Pancreas (tissue), 10 donors: ENCODE results near the gene TMEM132C. TPM values are rescaled to one million over a fixed set of nuclear protein-coding genes. Genes with fewer than 3 reads are reported as not detected.

Experiments used
- ATAC-seq, 4 donors: fragments of 200-7000 bp; cut with Tn5 transposase; one replicate each; pipeline versions ENCODE4 v1.8.0 to v1.9.1; 2020; ENCODE audit warnings: mild to moderate bottlenecking in 4 of 4, moderate library complexity in 4 of 4
- DNase-seq, 6 donors: peaks; one replicate each; pipeline ENCODE4 v3.0.0-alpha.2; 2020
- FAIRE-seq: peaks from 2 replicates; lab custom pipeline; 2012; peaks lifted over from hg19 to GRCh38; lab: Jason Lieb, UNC
- H3K27ac ChIP-seq, 4 donors: fragments of 200-600 bp; sonication (generic); 1 replicate in 3 of 4; 2 replicates in 1 of 4; pipeline versions ENCODE4 v1.5.0 to v1.8.0; 2020
- H3K27me3 ChIP-seq, 4 donors: fragments of 200-600 bp; one replicate each; pipeline ENCODE4 v1.8.0; 2021
- H3K36me3 ChIP-seq, 3 donors: fragments of 200-600 bp; sonication (generic) in 1 of 3; one replicate each; pipeline versions ENCODE4 v1.5.0 to v1.8.0; 2020 to 2021
- H3K4me1 ChIP-seq, 3 donors: fragments of 200-600 bp; one replicate each; pipeline ENCODE4 v1.8.0; 2021
- H3K4me3 ChIP-seq, 4 donors: fragments of 200-600 bp; sonication (generic) in 2 of 4; one replicate each; pipeline versions ENCODE4 v1.5.0 to v1.8.0; 2020 to 2021
- H3K9me3 ChIP-seq, 4 donors: fragments of 200-600 bp; one replicate each; pipeline ENCODE4 v1.8.0; 2021
- WGBS, 2 donors: extraction: QIAGEN DNeasy Blood & Tissue Kit; methylation state at CpG; one replicate each; pipeline ENCODE4 v1.1.7; 2013; 5-methylcytosine and 5-hydroxymethylcytosine counted together
- intact Hi-C, 3 donors: fragments of 100-400 bp; cut with DNase I; formaldehyde crosslinking; loops; one replicate each; pipeline versions ENCODE4 v1.11.1 to v1.14.2; 2022
- polyA plus RNA-seq, 2 donors: library from polyadenylated mRNA; stranded (reverse); fragments of 200-250 nt; gene quantifications; one replicate each; pipeline ENCODE4 v1.2.3, GENCODE V29; 2013
- total RNA-seq, 6 donors: library from RNA; stranded (reverse); fragmentation: NEBNext Ultra II Directional in 4 of 6; extraction: Animal tissue kit (Norgen Biotek cat#: 25700) in 4 of 6; gene quantifications; one replicate each; pipeline versions ENCODE4 v1.2.1 to v1.2.4, GENCODE V29; 2021 to 2023
- TF ChIP-seq, protein P1 (sequence below), 4 donors: fragments of 200-600 bp; sonication (generic) in 3 of 4; IDR thresholded peaks; one replicate each; pipeline versions ENCODE4 v1.5.0 to v1.8.0; 2021; ENCODE audit warnings: antibody characterized with exemption in 4 of 4
- donor health status: healthy with polysubstance abuse.
- donor health status: DM: no; HTN: no; CAD: no; lungs with moderate emphysema.
- donor health status: DM: no; HTN: no; CAD: no.
- donor health status: control.
- donor health status: control.
- donor health status: Bipolar disorder and iron deficiency.
- donor health status: DM: yes; HTN: yes; CAD: no.
- donor health status: DM: no; HTN: no; CAD: no.
- donor health status: DM: no; HTN: no; CAD: no.
- donor health status: DM: yes; HTN: yes; CAD: no.

Gene TMEM132C
- total and polyA plus RNA-seq, 8 donors = 0.63 to 5.8 (median 3.1) TPM

DNA sequence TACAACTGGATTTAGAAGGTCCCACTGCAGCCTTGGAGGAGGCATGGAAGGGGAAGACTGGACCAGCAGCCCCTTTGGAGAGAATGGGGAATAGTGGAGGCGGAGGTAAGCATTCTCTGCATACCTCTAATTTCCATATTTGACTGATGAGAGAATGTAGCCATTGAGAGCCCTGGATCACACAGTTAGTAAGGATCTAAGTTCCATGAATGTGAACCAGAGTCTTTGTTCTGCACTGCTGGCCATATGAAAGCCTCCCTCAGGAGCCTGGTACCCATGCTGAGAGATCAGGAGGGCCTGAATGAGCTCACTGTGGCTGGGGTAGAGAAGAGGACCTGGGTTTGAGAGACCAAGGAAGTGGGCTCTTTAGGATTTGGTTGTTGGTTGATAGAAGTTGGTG, 192.1 kb downstream of the TMEM132C start:
- H3K27ac ChIP-seq = no peak overlapping the region

DNA sequence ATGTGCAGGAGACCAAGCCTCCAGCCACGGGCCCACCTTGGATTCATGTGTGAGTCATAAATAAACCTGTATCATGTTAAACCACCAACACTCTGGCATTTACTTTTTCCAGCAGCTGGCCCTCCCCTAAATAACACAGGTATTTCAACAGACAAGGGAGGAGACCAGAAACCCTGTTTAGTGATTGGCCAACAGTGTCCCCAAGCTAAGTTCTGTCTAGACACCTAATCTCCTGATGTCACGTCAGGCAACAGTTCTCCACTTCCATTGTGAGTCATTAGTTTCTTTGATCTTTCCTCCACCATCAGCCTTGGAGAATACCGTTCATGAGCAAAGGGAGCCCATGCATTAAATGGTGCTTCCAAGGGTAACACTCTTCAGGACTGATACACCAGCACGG, 196.9 kb downstream of the TMEM132C start:
- no peaks in the 10 kb centered on the region for H3K27me3 ChIP-seq
- intact Hi-C loops = no loop called here
- DNase-seq = no peak
- WGBS, 2 donors = 69 to 88% methylated on average over 4 of the region's 4 CpGs
- no peaks in the 10 kb centered on the region for H3K9me3 ChIP-seq
- ATAC-seq = no peak
- H3K27ac ChIP-seq = no peak overlapping the region
- no peaks in the 10 kb centered on the region for H3K36me3 ChIP-seq
- TF ChIP-seq, protein P1, sequence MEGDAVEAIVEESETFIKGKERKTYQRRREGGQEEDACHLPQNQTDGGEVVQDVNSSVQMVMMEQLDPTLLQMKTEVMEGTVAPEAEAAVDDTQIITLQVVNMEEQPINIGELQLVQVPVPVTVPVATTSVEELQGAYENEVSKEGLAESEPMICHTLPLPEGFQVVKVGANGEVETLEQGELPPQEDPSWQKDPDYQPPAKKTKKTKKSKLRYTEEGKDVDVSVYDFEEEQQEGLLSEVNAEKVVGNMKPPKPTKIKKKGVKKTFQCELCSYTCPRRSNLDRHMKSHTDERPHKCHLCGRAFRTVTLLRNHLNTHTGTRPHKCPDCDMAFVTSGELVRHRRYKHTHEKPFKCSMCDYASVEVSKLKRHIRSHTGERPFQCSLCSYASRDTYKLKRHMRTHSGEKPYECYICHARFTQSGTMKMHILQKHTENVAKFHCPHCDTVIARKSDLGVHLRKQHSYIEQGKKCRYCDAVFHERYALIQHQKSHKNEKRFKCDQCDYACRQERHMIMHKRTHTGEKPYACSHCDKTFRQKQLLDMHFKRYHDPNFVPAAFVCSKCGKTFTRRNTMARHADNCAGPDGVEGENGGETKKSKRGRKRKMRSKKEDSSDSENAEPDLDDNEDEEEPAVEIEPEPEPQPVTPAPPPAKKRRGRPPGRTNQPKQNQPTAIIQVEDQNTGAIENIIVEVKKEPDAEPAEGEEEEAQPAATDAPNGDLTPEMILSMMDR (IDR thresholded peaks at IDR 0.05) = no peak
- H3K4me1 ChIP-seq = no peaks in the 10 kb centered on the region
- no peak for FAIRE-seq
- no peak overlapping the region for H3K4me3 ChIP-seq

More for the DNA sequence above, 192.1 kb downstream of the TMEM132C start:
- Histone ChIP-seq H3K4me1 (no peaks in the 10 kb centered on the region), H3K36me3 (no peaks in the 10 kb centered on the region), H3K9me3 (no peaks in the 10 kb centered on the region), H3K27me3 (no peaks in the 10 kb centered on the region), H3K4me3 (no peak overlapping the region)
- no peak for FAIRE-seq
- TF ChIP-seq, protein P1 (IDR thresholded peaks at IDR 0.05) = no peak
- DNase-seq = no peak
- ATAC-seq = no peak
- WGBS, 2 donors = 75 to 88% methylated on average over 1 of the region's 1 CpG
- intact Hi-C loops = no loop called here

DNA sequence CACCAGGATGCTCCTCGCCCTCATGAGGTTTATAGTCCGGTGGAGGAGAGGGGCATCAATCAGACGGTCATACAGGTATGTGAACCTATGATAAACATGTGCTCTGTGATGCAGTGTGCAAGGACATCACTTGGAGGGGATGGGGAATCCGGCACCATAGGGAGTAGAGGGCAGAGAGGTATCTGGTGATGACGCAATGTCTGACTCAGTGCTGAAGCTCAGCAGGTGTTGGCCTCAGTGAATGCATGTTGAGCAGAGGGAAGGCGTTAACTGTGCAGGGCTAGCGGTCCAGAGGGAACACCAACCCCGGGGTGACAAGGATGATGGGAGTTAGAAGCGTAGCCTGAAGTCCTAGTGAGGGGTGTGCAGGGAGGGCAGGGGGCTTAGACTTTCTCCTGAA, 200.9 kb downstream of the TMEM132C start:
- DNase-seq (no peak), ATAC-seq (no peak), FAIRE-seq (no peak)
- Histone ChIP-seq H3K27ac (no peak overlapping the region), H3K9me3 (no peaks in the 10 kb centered on the region), H3K4me3 (no peak overlapping the region), H3K4me1 (no peaks in the 10 kb centered on the region), H3K27me3 (no peaks in the 10 kb centered on the region), H3K36me3 (no peaks in the 10 kb centered on the region)
- intact Hi-C loops = no loop called here
- WGBS, 2 donors = 60 to 74% methylated on average over 9 of the region's 9 CpGs
- TF ChIP-seq, protein P1 (IDR thresholded peaks at IDR 0.05) = no peak

DNA sequence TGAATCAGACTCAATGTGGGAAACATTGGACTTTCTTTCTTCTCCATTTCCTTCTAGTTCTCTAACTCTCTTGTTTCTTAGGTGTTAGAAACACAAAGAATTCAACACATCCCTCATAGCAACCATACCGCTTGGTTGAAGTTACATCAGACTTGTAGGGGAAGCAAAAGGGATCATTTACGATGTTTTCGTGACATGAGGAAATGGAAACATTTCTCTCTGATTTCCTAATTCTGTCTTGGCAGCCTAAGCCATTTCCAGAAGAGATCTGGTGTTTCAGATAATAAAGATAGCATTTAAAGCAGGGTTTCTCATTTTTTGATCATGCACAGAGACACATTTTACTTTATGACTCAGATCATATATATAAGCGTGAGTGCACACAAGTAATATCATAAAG, 202.0 kb downstream of the TMEM132C start:
- no peak for DNase-seq
- Histone ChIP-seq H3K9me3 (no peaks in the 10 kb centered on the region), H3K27me3 (no peaks in the 10 kb centered on the region), H3K4me1 (no peaks in the 10 kb centered on the region), H3K27ac (no peak overlapping the region), H3K4me3 (no peak overlapping the region), H3K36me3 (no peaks in the 10 kb centered on the region)
- FAIRE-seq = no peak
- TF ChIP-seq, protein P1 (IDR thresholded peaks at IDR 0.05) = no peak
- intact Hi-C loops = no loop called here
- no peak for ATAC-seq
- WGBS, 2 donors = 68 to 74% methylated on average over 4 of the region's 4 CpGs

DNA sequence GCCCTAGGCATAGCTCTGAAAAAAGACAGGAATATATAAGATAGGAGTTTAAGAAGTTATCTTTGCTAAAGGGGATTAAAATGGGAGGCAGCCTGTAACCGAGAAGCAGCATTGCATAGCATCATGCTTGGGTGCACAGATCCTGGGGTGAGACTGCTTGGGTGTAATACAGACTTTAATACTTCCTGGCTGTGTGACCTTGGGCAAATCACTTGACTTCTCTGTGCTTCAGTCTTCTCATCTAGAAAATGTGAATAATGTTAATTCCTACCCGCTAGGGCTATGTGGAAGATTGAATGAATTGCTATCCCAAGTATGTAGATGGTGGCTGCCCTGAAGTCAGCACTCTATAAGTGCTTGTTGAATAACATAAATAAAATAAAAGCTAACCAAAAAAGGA, 204.5 kb downstream of the TMEM132C start:
- Histone ChIP-seq H3K27me3 (peaks cover 0 to 5% (median 0%) of the 10 kb centered on the region in 4 donors), H3K36me3 (no peaks in the 10 kb centered on the region), H3K4me3 (no peak overlapping the region), H3K27ac (no peak overlapping the region), H3K4me1 (no peaks in the 10 kb centered on the region), H3K9me3 (no peaks in the 10 kb centered on the region)
- intact Hi-C loops = no loop called here
- no peak for DNase-seq
- TF ChIP-seq, protein P1 (IDR thresholded peaks at IDR 0.05) = no peak
- FAIRE-seq = no peak
- ATAC-seq = no peak
- WGBS, 2 donors = 55 to 80% methylated on average over 2 of the region's 2 CpGs
